GM12892 (cell line): Measurements from ENCODE around the gene F2RL1.

ENCODE experiments used
- POLR2A ChIP-seq: IDR thresholded peaks from 2 replicates; pipeline ENCODE4 v1.6.1; 2011; ENCODE audit warnings: low read depth, low read length, control low read depth
- POLR2AphosphoS5 ChIP-seq: IDR thresholded peaks from 2 replicates; pipeline ENCODE4 v1.6.1; 2011; ENCODE audit warnings: low read depth, low read length, control low read depth
- TAF1 ChIP-seq: IDR thresholded peaks from 2 replicates; pipeline ENCODE4 v1.6.1; 2011; ENCODE audit warnings: low read depth, mild to moderate bottlenecking, control low read depth, low read length, borderline replicate concordance

DNA sequence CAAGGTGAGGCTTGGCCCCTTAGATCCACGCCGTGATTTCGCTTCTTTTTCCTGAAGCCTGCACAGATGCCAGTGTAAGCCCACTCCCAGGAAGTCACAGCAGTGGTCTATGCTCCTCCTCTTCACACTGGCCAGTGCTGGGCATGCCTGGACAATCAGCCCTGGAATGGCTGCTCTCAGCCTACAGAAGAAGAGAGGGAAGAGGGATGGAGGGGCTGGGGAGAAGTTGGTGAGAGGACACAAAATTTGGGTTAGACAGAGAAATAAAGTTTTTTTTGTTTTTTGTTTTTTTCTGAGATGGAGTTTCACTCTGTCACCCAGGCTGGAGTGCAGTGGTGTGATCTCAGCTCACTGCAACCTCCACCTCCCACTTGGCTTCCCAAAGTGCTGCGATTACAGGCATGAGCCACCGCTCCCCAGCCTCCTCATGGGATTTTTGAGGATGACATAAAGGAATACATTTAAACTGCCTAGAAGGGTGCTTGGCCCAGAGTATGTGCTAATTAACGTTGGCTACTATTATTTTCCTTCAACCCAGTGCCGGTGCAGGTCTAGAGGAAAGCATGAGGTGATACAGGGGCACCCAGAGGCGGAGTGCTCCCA, 31.8 kb downstream of the F2RL1 start:
- no peak for TF ChIP-seq POLR2A
- no peak for TF ChIP-seq POLR2AphosphoS5
- TF ChIP-seq TAF1: no peak
